Astrocyte (in vitro differentiated cells and primary cell): ENCODE results near the gene GOSR2. TPM values are rescaled to one million over a fixed set of nuclear protein-coding genes. Genes with fewer than 3 reads are reported as not detected.

Experiments
- DNase-seq: peaks from one replicate; pipeline ENCODE4 v3.0.0-alpha.2; 2010; ENCODE audit warnings: low read depth
- FAIRE-seq: peaks from 2 replicates; lab custom pipeline; 2011; peaks lifted over from hg19 to GRCh38; lab: Jason Lieb, UNC
- H2AFZ ChIP-seq: 2 replicates; pipeline ENCODE4 v1.6.0; 2012; ENCODE audit warnings: low read depth, low read length, inconsistent platforms
- H3K27ac ChIP-seq: 2 replicates; pipeline ENCODE4 v1.5.1; 2011; ENCODE audit warnings: low read depth, low read length, inconsistent platforms
- H3K27me3 ChIP-seq: 2 replicates; pipeline ENCODE4 v1.6.0; 2011; ENCODE audit warnings: low read length, inconsistent platforms; ENCODE audit not compliant: insufficient read depth
- H3K36me3 ChIP-seq: 2 replicates; pipeline ENCODE4 v1.5.1; 2011; ENCODE audit warnings: low read length, inconsistent platforms; ENCODE audit not compliant: insufficient read depth
- H3K4me1 ChIP-seq: 2 replicates; pipeline ENCODE4 v1.5.1; 2011; ENCODE audit warnings: low read length, inconsistent platforms; ENCODE audit not compliant: insufficient read depth
- H3K4me2 ChIP-seq: 2 replicates; pipeline ENCODE4 v1.6.0; 2012; ENCODE audit warnings: low read length, inconsistent platforms
- H3K4me3 ChIP-seq: 2 replicates; pipeline ENCODE4 v1.5.1; 2011; ENCODE audit warnings: low read depth, mild to moderate bottlenecking, low read length, inconsistent platforms; ENCODE audit not compliant: insufficient read depth
- H3K79me2 ChIP-seq: 2 replicates; pipeline ENCODE4 v1.6.0; 2012; ENCODE audit warnings: mild to moderate bottlenecking, low read length, inconsistent platforms; ENCODE audit not compliant: insufficient read depth
- H3K9ac ChIP-seq: 2 replicates; pipeline ENCODE4 v1.6.0; 2012; ENCODE audit warnings: mild to moderate bottlenecking, low read length, inconsistent platforms
- H3K9me3 ChIP-seq: 2 replicates; pipeline ENCODE4 v1.5.1; 2012; ENCODE audit warnings: low read depth, mild to moderate bottlenecking, low read length, inconsistent platforms; ENCODE audit not compliant: insufficient read depth
- H4K20me1 ChIP-seq: 2 replicates; pipeline ENCODE4 v1.6.0; 2012; ENCODE audit warnings: low read length, inconsistent platforms; ENCODE audit not compliant: insufficient read depth
- H3K27ac Mint-ChIP-seq: one replicate; pipeline ENCODE4 v1.8.0; 2021; ENCODE audit warnings: mild to moderate bottlenecking, mixed read lengths; ENCODE audit not compliant: unreplicated experiment
- H3K27me3 Mint-ChIP-seq: one replicate; pipeline ENCODE4 v1.8.0; 2021; ENCODE audit warnings: low read depth, mixed read lengths; ENCODE audit not compliant: unreplicated experiment
- H3K36me3 Mint-ChIP-seq: one replicate; pipeline ENCODE4 v1.8.0; 2021; ENCODE audit warnings: low read depth, mixed read lengths; ENCODE audit not compliant: unreplicated experiment
- H3K4me1 Mint-ChIP-seq: one replicate; pipeline ENCODE4 v1.8.0; 2021; ENCODE audit warnings: low read depth, mixed read lengths; ENCODE audit not compliant: unreplicated experiment
- H3K4me3 Mint-ChIP-seq: one replicate; pipeline ENCODE4 v1.8.0; 2021; ENCODE audit warnings: mild to moderate bottlenecking, moderate library complexity, mixed read lengths; ENCODE audit not compliant: unreplicated experiment
- H3K9me3 Mint-ChIP-seq: one replicate; pipeline ENCODE4 v1.8.0; 2021; ENCODE audit warnings: mild to moderate bottlenecking, mixed read lengths; ENCODE audit not compliant: unreplicated experiment
- CTCF ChIP-seq: IDR thresholded peaks from 2 replicates; pipeline ENCODE4 v1.5.1; 2011; ENCODE audit warnings: low read depth, mild to moderate bottlenecking, inconsistent platforms, low read length, moderate library complexity; ENCODE audit not compliant: insufficient read depth
- EZH2 ChIP-seq: IDR thresholded peaks from 2 replicates; pipeline ENCODE4 v1.6.1; 2012; ENCODE audit warnings: mild to moderate bottlenecking, low read length, inconsistent platforms; ENCODE audit not compliant: insufficient read depth
- total RNA-seq: library from RNA; stranded (reverse); gene quantifications from 2 replicates; pipeline ENCODE4 v1.2.1, GENCODE V29; 2021

The GOSR2 gene
- total RNA-seq, 1 donor from 2014 or later: 67.0 TPM

GRCh38 chr17:46890638-46891037 is 32.3 kb upstream of the GOSR2 start:
- TF ChIP-seq CTCF (no peak), EZH2 (no peak)
- no peak overlapping the region for H3K4me3 ChIP-seq
- Mint-ChIP-seq H3K9me3 (peaks cover 1% of the 10 kb centered on the region), H3K27ac (no peak overlapping the region), H3K27me3 (peaks cover 65% of the 10 kb centered on the region), H3K4me1 (peaks cover 5% of the 10 kb centered on the region), H3K4me3 (no peak overlapping the region), H3K36me3 (no peaks in the 10 kb centered on the region)
- no peaks in the 10 kb centered on the region for H4K20me1 ChIP-seq
- H3K9ac ChIP-seq: no peak overlapping the region
- no peaks in the 10 kb centered on the region for H3K4me1 ChIP-seq
- H3K9me3 ChIP-seq: no peaks in the 10 kb centered on the region
- DNase-seq (no peak), FAIRE-seq (no peak)
- H3K36me3 ChIP-seq: no peaks in the 10 kb centered on the region
- H3K4me2 ChIP-seq: no peak overlapping the region
- no peaks in the 10 kb centered on the region for H3K79me2 ChIP-seq
- peaks cover 67% of the 10 kb centered on the region for H3K27me3 ChIP-seq
- H3K27ac ChIP-seq: no peak overlapping the region
- no peak overlapping the region for H2AFZ ChIP-seq

GRCh38 chr17:46892192-46892703 is 30.7 kb upstream of the GOSR2 start:
- no peaks in the 10 kb centered on the region for H4K20me1 ChIP-seq
- no peak for FAIRE-seq
- H3K27ac ChIP-seq: no peak overlapping the region
- no peak overlapping the region for H2AFZ ChIP-seq
- Mint-ChIP-seq H3K9me3 (peaks cover 1% of the 10 kb centered on the region), H3K27me3 (peaks cover 63% of the 10 kb centered on the region), H3K4me1 (peaks cover 5% of the 10 kb centered on the region), H3K36me3 (no peaks in the 10 kb centered on the region), H3K27ac (no peak overlapping the region), H3K4me3 (no peak overlapping the region)
- TF ChIP-seq CTCF (no peak), EZH2 (no peak)
- H3K79me2 ChIP-seq: no peaks in the 10 kb centered on the region
- no peak overlapping the region for H3K9ac ChIP-seq
- no peaks in the 10 kb centered on the region for H3K9me3 ChIP-seq
- H3K4me2 ChIP-seq: no peak overlapping the region
- H3K4me1 ChIP-seq: no peaks in the 10 kb centered on the region
- DNase-seq: no peak
- H3K36me3 ChIP-seq: no peaks in the 10 kb centered on the region
- H3K4me3 ChIP-seq: no peak overlapping the region
- H3K27me3 ChIP-seq: peaks cover 62% of the 10 kb centered on the region

DNA sequence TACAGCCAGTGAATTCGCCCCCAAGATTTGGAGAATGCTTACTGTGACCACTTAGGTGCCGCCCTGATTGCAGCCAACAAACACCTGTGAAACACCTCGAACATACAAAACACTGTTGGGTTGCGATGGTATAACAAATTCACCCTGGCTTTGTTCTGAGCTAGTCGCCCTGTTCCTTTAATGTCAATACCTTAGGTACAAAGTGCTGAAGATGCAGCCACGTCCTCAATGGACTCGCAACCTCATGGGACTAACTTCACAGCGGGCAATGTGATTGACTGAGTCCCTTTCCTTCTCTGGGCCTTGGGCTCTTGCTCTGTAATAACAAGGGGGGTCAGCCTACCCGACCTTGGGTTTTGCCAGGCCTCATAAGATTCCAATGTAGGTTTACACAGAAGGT is 28.9 kb upstream of the GOSR2 start:
- H3K27me3 Mint-ChIP-seq: peaks cover 56% of the 10 kb centered on the region
- no peak overlapping the region for H3K9ac ChIP-seq
- peaks cover 5% of the 10 kb centered on the region for H3K4me1 Mint-ChIP-seq
- no peak overlapping the region for H3K4me3 ChIP-seq
- no peak overlapping the region for H3K27ac Mint-ChIP-seq
- TF ChIP-seq CTCF: no peak
- TF ChIP-seq EZH2: no peak
- H3K4me3 Mint-ChIP-seq: no peak overlapping the region
- H3K27ac ChIP-seq: no peak overlapping the region
- FAIRE-seq (no peak), DNase-seq (no peak)
- H3K4me1 ChIP-seq: no peaks in the 10 kb centered on the region
- H3K9me3 ChIP-seq: no peaks in the 10 kb centered on the region
- peaks cover 5% of the 10 kb centered on the region for H3K9me3 Mint-ChIP-seq
- no peak overlapping the region for H3K4me2 ChIP-seq
- no peaks in the 10 kb centered on the region for H3K36me3 Mint-ChIP-seq
- H3K36me3 ChIP-seq: no peaks in the 10 kb centered on the region
- peaks cover 51% of the 10 kb centered on the region for H3K27me3 ChIP-seq
- H4K20me1 ChIP-seq: no peaks in the 10 kb centered on the region
- no peaks in the 10 kb centered on the region for H3K79me2 ChIP-seq
- no peak overlapping the region for H2AFZ ChIP-seq
